ENCODE data around the gene STX8. TPM values are rescaled to one million over a fixed set of nuclear protein-coding genes. Genes with fewer than 3 reads are reported as not detected.

Gene STX8
- polyA plus RNA-seq, 1 of the 3 experiments (the other 2 are of a cell fraction) = 51.3 TPM

- no peak for TF ChIP-seq TEAD4 (IDR thresholded peaks at IDR 0.05; ENCODE audit: borderline replicate concordance, insufficient read depth)
- no peak for TF ChIP-seq SMC3 (IDR thresholded peaks at IDR 0.05; ENCODE audit: low read depth, low read length)
- TF ChIP-seq NRF1 (IDR thresholded peaks at IDR 0.05; ENCODE audit: low read depth, low read length) = no peak
- no peak for TF ChIP-seq YY1 (IDR thresholded peaks at IDR 0.05; ENCODE audit: low read depth)
Observed at GRCh38 chr17:9479964-9480363, 95.7 kb downstream of the STX8 start (continued).

DNA sequence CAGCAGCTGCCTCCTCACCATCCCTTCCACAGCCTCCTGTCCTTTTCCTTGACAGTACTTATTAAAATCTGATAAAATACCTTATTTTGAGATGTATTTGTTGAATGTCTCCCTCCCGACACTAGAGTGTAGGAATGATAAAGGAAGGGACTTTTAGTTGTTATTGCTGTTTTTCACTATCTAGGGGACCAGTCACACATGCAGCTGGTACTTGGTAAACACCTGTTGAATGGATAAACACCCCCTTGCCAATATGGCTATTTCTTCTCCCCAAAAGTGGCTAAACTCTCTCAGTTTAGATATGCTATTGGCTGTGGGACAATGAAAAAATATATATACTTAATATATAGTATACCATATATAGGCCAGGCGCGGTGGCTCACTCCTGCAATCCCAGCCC lies 96.7 kb downstream of the STX8 start:
- H3K9me2 ChIP-seq = no peaks in the 10 kb centered on the region
- no peaks in the 10 kb centered on the region for H3K36me3 ChIP-seq (replicated peaks in 1 of 2; ENCODE audit: control insufficient read depth in 1 of 2, insufficient read depth in 2 of 2, low read length in 1 of 2)
- H3F3A ChIP-seq (replicated peaks; ENCODE audit: insufficient read depth) = no peaks in the 10 kb centered on the region
- no peak overlapping the region for H3K4me3 ChIP-seq (ENCODE audit: low read depth in 2 of 2, low read length in 1 of 2)
- H3K4me2 ChIP-seq = no peak overlapping the region
- H2AFZ ChIP-seq (ENCODE audit: low read depth) = no peak overlapping the region
- POLR2A ChIA-PET = no interaction called here
- no peak for TF ChIP-seq RXRA (IDR thresholded peaks at IDR 0.05; ENCODE audit: borderline replicate concordance, low read depth)
- no peak for TF ChIP-seq MEF2A (IDR thresholded peaks at IDR 0.05; ENCODE audit: borderline replicate concordance, low read depth)
- no peak for TF ChIP-seq SIN3A (IDR thresholded peaks at IDR 0.05; ENCODE audit: borderline replicate concordance, low read depth, low read length)
- TF ChIP-seq FOSL2 (IDR thresholded peaks at IDR 0.05; ENCODE audit: borderline replicate concordance, low read depth) = no peak
- TF ChIP-seq USF2 (IDR thresholded peaks at IDR 0.05; ENCODE audit: borderline replicate concordance, low read depth, low read length) = no peak
- no peak for TF ChIP-seq NFIC (IDR thresholded peaks at IDR 0.05; ENCODE audit: borderline replicate concordance)
- TF ChIP-seq EP300 (IDR thresholded peaks at IDR 0.05; ENCODE audit: borderline replicate concordance in 1 of 2, low read depth in 1 of 2, low read length in 1 of 2) = no peak
- TF ChIP-seq CTCF (IDR thresholded peaks at IDR 0.05) = no peak
- TF ChIP-seq FOXM1 (IDR thresholded peaks at IDR 0.05; ENCODE audit: low read depth) = no peak
- TF ChIP-seq JUND (IDR thresholded peaks at IDR 0.05) = no peak
- TF ChIP-seq FOXJ3 (CRISPR knock-in tag; IDR thresholded peaks at IDR 0.05) = no peak
- no peak for TF ChIP-seq ELF1 (IDR thresholded peaks at IDR 0.05)
- CTCF ChIA-PET = no interaction called here
- no peak overlapping the region for H3K9ac ChIP-seq
- H3K9me3 ChIP-seq = no peaks in the 10 kb centered on the region
- H3K27ac ChIP-seq (ENCODE audit: low read depth in 2 of 2, low read length in 1 of 2) = no peak overlapping the region
- H3K79me2 ChIP-seq (ENCODE audit: insufficient read depth) = no peaks in the 10 kb centered on the region
- no peaks in the 10 kb centered on the region; a peak in 1 of 4 replicates for H3K4me1 ChIP-seq (ENCODE audit: control insufficient read depth in 1 of 2, insufficient read depth in 2 of 2, low read depth in 1 of 2, low read length in 1 of 2)
- no peaks in the 10 kb centered on the region for H4K20me1 ChIP-seq (ENCODE audit: insufficient read depth)
- no peak for DNase-seq
- WGBS (ENCODE audit: low lambda C conversion rate) = 96% methylated on average over 3 of the region's 3 CpGs
- H3K27me3 ChIP-seq (ENCODE audit: insufficient read depth) = no peaks in the 10 kb centered on the region

Measured in SK-N-SH (cell line).